Measurements from ENCODE around the gene EREG.

Gene EREG

GRCh38 chr4:74433043-74433442 is 68.1 kb downstream of the EREG start:
- no peak for DNase-seq

DNA sequence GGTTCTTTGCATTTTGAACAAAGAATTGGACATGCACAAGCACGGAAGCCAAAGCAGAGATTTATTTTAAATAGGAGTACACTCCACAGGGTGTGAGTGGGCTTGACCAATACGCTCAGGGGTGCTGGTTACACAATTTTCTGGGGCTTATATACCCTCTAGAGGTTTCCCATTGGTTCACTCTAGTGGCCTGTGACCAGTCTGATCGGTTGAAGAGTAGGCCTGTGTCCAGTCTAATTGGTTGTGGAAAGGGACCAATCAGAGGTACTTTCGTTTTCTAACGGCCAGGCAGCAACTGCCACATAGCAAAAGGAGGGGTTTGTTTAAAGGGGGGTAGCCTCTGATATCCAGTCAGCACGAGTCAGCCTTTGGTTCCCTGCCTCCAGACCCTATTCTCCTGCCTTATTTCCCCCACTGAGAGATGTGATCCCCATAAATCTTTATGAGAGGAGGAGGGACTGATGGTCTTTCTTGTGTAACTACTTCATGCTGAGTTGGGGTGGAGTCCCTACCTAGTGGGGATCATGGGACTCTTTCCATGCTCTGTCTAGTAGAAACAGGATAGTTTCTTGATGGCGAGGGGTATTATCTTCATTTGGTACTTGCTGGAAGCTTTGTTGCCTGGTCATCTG is 68.7 kb downstream of the EREG start:
- no peak for DNase-seq

DNA sequence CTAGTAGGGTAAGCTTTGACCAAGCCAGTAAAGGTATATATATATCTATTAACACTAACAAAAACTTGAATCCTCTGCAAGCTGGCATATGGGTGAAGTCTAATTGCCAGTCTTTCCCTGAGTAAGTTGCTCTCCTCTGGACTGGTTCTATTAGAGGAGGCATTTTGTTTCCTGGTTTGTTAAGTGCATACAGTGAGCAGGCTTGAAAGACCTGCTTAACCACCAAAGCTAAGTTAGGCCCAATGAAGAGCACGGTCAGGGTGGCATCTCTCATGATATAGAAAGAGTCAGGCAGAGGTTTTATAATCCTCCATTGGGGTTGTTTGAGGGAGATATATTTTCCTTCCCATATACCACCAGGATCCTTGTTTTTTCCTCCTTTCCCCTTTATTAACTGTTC is 70.4 kb downstream of the EREG start:
- no peak for DNase-seq

DNA sequence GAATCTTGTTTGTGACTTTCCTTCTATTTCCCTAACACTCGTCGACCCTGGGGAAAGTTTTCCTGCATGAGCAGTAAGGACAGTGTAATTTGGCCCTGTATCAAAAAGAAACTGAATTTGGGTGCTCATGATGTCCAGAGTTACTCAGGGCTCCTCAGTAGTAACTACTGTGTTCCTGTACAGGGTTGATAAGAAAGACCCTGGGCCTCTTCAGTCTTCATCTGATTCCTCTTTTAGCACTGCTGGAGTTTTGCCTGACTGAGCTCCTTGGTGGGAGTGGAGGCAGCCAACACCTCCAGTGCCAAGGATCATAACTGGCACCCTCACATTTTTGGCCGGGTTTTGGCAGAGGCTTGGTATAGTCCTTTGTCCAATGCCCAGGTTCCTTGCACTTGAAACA is 72.9 kb downstream of the EREG start:
- no peak for DNase-seq

All from NCI-H2171 (cell line).